GM21619 (cell line): Measurements from ENCODE around the gene C10orf53.
"Not testable (repeated sequence)": the region's sequence is repeated elsewhere in the genome, so short reads cannot be mapped to it uniquely, and the experiment has no call there.

Experiments used
- ATAC-seq: cut with Tn5 transposase; IDR thresholded peaks from one replicate; pipeline ENCODE4 v1.9.1; 2021; ENCODE audit not compliant: unreplicated experiment

The C10orf53 gene

DNA sequence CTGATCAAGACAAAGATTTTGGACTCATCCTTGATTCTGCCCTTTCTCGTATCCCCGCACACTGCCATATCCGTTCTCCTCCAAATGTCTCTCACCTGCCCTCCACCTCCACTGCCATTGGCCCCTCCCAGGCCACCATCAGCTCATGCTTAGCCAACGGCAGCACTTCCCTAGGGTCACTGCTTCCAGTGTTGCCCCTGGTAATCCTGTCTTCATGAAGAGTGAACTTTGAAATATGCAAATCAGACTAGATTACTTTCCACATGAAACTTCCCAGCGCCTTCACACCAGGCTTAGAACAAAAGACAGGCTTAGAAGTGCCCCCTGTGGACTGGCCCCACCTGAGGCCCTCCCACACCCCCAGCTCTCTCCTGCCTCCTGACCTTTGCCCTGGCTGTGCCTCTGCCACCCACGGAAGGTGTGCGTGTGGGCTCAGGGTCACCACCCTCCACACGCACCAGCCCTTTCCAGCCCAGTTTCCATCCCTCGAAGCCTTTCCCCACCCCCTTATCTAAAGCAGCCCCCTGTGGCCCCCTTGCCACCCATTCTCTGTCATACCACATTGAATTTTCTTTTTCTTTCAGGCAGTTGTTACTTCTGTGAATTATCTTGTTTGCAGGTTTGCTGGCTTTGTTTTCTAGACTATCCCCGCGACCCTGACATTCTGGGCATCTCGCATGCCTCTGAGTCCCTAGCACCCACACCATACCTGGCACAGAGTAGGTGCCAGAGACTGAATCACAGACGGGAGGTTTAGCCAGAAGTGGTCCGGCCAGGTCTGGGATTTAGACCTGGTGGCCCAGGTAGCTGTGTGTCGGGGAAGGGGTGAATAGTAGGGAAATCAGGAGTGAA, 26.8 kb upstream of the C10orf53 start:
- ATAC-seq = no peak

DNA sequence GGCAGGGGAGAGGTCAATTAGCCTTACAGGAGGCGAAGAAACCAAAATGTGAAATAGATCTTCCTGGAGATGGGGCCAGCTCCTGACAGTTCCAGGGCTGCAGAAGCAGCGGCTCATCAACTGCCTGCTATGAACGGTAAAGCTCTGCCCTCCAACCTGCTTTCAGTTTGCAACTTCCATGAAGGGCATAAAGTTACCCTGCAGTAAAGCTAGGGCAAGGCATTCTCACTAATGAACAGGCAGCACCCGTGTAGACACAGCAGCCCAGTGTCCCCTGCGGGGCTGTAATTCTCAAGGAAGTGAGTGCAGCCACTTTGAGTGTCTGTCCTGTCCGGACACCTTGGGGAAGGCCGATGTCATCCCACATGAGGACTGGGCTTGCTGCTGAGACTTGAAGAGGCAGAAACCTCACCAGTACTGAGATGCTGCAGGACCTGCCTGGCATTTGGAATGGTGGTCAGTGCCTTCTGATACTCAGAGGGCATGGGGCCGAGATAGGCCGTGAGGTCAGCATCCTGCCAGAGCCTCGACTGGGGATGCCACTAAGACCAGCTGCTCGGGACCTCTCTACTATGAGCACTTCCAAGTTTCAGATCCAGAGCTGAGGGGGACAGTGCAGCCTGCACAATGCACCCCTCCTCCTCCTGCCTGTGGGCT, 26.1 kb upstream of the C10orf53 start:
- ATAC-seq = no peak

DNA sequence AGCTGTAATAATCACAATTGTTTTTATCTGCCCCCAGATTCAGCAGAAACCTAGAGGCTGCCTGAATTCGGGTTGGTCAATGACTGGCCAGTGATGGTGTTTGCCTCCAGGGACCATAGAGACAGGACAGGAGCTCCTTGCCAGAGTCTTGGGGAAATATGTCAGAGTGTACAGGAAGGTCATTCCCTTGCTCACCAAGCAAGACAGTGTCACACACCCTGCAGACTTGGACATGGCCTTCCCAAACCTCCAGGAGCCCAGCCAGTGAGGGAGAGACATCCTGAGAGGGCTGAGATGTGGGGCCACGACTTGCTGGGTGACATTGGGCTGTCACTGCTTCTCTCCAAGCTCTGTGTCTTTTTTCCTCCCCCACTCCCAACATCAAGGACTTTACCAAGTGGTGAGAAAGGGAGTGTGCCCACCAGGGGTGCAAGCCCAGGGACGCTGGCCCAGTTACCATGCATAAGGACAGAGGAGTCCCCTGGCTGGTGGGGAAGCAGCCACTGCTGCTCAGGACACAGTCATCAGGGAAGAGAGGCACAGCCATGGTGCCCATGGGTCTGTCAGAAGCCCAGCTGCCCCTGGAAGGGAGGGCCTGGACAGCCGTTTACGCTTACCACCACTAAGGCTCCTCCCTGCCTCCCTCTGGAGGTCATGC, 25.3 kb upstream of the C10orf53 start:
- ATAC-seq = no peak

DNA sequence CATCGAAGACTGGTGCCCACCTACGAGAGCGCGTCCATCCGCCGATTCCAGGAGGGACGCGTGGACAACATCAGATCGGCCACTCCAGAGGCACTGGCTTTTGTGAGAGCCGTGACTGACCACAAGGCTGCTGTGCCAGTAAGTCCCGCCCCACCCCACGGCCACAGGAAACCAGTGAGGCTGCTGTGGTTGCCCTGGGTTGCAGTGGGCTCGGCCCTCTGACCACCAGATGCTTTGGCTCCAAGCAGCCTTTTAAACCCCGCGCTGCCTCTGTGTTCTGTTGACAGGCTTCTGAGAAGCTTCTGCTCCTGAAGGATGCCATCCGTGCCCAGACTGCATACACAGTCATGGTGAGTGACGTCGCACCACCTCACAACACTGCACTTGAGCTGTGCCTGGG, 24.4 kb upstream of the C10orf53 start:
- ATAC-seq = no peak

DNA sequence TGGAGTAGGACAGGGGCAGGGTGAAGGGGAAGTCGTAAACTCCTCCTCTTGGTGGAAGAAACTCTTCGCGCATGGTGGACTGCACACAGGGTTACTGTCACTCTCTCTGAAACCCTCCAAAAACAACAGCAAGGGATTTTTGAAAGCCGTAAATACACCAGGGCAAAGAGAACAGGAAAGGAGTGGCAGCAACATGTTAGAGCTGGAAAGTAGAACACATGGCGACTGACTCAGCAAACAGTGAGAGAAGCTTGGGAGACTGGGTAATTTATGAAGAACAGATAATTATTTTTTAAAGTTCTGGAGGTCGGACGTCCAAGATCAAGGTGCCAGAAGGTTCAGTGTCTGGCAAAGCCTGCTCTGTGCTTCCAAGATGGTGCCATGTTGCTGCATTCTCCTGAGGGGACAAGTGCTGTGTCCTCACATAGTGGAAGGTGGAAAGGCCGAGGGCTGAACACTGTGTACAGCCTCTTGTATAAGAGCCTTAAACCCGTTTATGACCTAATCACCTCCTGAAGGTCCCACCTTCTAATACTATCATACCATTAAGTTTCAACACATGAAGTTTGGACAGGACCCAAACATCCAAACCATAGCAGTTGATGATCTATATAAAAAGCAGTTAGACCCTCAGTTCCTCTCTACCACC, 22.5 kb upstream of the C10orf53 start:
- ATAC-seq = no peak

DNA sequence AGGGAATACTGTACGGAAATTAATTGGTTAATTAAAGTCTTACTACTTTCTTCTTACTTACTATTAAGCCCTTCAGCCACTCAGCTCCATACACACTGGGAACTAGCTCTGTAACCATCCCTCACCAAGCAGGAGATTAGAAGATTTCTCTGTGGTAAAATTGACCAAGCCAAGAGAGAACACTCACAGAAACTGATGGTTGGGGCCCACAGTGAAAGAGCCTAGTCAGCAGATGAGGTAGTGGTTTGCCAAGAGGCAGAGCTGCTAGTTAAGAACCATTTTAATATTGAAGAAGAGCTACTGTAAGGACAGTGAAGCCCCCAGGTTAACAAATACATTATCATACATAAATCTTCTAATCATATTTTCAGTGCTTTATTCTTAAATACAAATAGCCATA, 21.8 kb upstream of the C10orf53 start:
- no peak for ATAC-seq

DNA sequence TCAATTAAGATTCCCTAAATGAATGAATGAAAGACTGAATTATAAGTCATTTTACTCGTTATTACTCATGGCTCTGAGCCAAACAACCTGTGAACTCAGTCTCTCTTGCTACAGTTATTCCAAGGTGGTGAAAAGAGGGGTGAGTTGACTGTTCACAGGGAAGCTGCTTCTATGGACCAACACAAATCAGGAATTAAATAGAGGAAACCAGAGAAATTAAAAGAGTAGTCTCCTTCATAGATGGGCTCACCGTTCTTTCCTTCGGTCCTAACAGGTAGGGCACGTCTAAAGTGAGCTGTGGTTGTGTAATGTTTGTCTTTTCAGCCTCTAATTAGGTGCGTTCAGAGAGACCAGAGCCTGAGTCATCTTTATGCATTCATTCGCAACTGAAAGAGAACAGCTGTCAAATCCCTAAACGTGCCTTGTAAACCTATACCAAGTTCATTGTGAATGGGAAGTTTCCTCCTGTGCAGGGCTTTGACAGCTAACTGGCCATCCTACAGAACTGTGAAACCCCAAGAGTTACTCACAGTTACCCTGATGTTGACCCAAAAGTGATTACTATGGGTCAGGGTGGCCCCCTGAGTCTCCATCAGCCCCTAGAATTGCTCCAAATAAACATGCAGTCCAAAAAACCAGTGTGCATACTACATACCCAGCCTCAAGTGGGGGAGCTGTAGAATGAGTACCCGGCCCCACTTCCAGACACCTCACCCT, 18.2 kb upstream of the C10orf53 start:
- ATAC-seq = no peak

DNA sequence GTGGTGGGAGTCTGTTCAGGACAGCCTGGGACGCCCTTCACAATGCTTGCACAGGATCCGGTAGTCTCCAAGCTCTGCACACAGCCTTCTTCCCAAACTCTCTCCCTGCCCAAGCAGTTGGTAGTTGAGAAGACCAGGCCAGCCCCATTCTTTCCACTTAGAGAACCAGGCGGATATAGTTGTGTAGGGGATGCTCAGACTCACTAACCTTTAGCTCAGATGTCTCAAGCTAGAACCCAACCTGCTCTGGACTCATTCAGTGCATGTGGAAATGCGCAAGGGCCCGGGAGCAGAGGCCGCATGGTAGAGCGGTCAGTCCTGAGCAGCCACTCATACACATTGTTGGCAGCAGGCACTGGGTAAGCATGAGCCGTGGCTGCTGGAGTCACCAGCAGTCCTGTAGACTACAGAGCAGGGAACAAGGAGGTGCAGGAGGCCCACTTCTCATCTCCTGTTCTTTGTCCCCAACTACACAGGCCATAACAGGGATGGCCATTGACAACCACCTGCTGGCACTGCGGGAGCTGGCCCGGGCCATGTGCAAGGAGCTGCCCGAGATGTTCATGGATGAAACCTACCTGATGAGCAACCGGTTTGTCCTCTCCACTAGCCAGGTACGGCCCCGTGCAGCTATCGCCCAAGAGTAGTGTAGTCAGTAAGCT, 17.2 kb upstream of the C10orf53 start:
- no peak for ATAC-seq

DNA sequence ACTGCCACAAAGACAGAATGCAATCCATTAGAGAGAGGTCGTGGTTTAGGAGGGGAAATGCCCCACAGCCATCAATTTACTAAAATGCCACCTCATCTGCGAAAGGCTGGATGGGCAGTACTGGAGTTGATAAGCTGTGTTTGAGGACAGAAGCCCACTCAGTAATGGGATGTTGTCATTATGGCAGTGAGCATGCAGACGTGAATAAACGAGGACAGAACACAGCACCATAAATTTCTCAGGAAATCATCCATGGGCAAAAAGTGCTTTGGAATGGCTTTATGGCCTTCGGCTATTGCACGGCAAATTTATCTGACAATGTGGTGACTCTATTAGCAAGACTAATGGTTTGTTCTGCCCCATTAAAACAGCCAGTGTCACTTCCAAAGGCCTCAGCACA, 15.9 kb upstream of the C10orf53 start:
- ATAC-seq = no peak

DNA sequence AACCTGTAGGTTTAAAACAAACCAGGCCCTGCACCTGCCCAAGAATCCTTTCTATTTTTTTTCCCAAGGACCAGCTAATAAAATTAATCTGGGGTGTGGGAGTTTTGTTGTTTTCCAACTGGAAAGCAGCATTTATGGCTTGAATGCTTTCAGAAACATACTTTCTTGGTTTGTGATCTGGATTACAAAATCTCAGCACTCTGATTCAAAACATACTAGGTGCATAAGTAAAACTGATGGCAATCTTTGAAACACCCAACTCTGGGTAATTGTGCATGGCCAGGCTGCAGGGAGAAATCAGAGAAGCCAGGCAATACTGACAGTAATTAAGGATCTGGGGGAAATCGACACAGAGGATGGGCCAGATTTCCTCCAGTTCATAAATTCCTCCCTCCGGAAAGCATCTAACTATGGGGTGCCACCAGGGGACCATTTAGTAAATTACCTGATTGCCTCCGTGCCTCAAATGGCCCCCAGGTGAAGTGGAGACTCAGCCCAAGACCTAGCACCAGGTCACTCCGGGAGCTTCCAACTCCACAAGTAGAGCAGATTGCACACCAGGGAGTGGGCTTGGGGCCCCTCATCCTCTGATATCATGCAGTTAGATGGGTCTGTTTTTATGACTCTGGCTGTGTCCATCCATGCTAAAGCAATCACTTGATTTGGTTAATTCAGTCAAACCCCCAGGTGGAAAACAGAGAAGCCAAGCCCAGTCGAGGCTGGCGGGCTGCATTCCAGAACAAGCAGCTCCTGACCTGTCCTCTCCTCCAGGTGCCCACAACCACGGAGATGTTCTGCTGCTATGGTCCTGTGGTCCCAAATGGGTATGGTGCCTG, 15.2 kb upstream of the C10orf53 start:
- ATAC-seq = no peak

DNA sequence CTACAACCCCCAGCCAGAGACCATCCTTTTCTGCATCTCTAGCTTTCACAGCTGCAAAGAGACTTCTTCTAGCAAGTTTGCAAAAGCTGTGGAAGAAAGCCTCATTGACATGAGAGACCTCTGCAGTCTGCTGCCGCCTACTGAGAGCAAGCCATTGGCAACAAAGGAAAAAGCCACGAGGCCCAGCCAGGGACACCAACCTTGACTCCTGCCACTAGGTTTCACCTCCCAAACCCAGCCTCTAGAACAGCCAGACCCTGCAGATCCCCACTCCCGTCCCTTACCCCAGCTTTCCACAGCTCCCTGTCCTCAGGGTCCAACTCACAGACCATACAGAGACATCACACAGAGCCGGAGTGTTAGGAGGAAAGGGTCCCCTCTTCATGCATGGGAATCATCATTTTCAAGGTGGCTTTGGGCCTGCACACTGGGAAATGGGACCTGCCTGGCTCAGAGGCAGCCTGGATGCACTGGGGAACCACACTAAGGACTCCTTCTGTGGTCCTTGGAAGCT, 14.6 kb upstream of the C10orf53 start:
- no peak for ATAC-seq

DNA sequence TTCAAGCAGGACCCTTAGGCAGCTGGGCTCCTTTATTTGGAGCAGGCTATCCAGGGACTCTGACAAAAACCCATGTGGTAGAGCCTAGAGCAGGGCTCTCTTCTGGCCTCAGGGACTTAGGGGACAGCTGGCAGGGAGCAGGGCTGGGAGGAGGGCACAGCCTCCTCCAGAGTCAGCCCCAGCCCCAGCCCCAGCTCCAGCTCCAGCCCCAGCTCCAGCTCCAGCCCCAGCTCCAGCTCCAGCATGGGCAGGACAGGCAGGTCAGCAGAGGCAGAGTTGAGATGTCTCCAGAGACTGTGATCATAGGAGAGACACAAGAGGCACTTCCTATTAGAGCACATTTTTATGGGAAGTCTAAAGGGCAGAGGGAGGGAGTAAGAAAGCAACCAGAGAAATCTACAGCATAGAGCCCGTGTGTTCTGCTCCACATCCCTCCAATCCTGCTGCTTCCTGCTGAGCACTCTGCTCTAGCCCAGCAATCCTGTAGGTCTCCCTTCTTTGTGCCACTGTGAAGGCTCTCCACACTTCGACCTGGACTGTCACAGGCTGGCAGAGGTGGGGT, 13.3 kb upstream of the C10orf53 start:
- ATAC-seq = no peak

DNA sequence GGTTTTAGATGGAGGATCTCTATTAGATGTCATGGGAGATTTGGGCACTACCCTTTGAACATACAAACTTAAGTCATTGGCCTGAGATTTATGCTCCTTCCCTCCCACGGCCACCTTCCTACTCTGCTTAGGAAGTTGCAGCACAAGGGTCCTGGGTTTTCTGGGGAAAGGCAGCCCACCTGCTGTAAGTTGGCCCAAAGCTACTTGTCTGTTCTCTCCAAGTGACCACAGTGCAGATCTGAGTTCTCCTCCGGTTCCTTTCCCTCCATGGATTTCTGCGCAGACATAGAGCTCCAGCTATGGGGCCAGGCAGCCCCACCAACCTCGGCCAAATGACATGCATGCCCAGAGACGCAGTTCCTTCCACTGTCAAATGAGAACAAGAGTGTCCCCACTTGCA, 12.8 kb upstream of the C10orf53 start:
- ATAC-seq = no peak

DNA sequence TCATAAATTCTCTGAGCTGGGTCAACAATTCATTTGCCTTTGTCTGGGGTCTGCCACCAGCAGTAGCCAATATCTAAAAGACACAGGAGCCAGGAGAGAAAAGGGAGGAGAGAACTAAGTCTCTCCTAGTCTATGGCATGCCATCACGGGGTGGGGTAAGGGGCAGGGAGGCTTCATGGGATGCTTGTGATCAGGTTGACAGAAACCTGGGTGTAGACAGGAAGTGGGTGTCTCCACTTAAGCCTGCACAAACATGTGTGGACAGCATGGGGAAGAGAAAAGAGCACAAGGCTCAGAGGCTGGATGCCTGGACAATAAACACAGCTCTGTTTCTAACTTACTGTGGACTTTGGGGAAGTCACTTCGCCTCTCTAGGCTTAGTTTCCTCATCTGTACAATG, 11.5 kb upstream of the C10orf53 start:
- ATAC-seq = no peak

DNA sequence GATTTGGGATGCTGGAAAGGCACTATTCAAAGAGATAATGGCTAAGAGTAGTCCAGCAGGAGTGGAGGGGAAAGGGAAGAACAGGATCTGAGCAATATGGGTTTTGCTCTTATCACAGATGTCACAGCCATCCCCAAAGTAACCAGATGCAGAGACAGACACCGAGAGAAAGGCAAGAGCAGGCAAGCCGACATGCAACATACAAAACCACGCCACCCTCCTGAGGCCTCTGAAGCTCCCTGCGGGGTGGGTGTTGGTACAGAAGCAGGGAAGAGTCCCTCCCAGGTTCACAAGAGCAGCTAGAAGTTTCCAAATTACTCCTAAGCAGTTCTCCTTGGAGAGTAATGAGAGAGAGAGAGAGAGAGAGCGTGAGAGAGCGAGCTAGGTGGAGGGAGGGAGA, 10.8 kb upstream of the C10orf53 start:
- no peak for ATAC-seq

DNA sequence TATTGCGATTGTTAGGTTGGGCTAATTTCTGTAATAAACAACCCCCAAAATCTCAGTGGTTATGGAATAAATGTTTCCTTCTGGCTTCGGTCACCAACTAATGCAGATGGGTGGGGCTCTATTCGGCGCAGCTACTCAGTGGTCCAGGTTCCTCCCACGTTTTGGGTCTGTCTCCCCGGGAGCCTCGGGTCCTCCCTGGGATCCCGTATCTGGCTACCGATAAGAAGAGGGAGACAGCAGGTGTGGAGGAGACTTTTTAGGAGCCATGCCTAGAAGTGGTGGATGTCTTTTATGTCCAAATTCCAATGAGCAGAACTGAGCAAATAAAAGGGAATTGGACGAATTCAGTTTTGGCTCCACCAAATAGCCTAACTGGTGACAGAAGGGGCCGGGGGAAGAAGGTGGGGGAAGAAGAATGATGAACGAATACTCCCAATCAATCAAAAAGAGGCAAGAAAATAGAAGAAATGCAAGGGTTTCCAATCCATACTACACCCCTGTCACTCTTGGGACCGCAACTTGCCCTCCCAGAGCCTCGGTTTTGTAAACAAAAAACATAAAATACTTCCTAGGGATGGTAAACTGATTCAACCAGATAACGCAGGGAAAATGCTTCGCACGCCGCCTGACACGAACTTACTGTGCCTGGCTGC, 498 bp upstream of the C10orf53 start:
- ATAC-seq = no peak

DNA sequence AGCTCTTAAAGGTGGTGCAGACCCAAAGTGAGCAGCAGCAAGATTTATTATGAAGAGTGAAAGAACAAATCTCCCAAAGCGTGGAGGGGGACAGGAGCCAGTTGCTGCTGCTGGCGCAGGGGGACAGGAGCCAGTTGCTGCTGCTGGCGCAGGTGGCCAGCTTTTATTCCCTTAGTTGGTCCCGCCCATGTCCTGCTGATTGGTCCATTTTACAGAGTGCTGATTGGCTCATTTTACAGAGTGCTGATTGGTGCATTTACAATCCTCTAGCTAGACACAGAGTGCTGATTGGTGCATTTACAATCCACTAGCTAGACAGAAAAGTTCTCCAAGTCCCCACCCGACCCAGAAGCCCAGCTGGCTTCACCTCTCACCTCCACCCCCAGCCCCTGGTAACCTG, 3.0 kb downstream of the C10orf53 start:
- ATAC-seq = not testable (repeated sequence)

DNA sequence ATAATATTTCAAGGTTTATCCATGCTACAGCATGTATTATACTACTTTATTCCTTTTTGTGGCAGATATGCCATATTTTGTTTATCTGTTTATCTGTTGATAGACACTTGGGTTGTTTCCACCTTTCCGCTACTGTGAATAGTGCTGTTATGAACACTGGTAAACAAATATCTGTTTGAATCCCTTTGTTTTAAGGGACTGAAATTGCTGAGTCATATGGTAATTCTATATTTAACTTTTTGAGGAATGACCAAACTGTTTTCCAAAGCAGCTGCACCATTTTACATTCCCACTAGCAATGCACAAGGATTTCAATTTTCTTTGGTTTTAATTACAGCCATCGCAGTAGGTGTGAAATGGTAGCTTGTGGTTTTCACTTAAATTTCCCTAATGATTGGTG, 3.4 kb downstream of the C10orf53 start:
- ATAC-seq = no peak

DNA sequence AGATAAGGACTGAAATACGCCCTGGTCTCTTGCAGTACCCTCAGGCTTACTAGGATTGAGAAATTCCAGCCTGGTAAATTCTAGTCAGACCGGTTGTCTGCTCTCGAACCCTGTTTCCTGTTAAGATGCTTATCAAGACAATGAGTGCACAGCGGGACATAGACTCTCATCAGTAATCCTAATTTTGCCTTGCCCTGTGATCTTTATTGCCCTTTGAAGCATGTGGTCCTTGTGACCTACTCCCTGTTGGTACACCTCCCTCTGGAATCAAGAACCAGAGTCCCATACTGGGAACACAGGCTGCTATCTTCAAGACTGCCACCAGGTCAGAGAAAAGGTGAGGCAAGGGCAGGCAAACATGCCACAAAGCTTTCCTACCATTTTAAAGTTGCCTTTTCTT, 7.2 kb downstream of the C10orf53 start:
- ATAC-seq = no peak
